Lung (tissue), 12 donors: ENCODE data around the gene ST6GALNAC3. TPM values are rescaled to one million over a fixed set of nuclear protein-coding genes. Genes with fewer than 3 reads are reported as not detected.

ENCODE experiments used
- ATAC-seq: fragments of 200-7000 bp; cut with Tn5 transposase; one replicate; pipeline ENCODE4 v1.9.1; 2020; ENCODE audit warnings: moderate number of reproducible peaks; ENCODE audit not compliant: insufficient read depth, low FRiP score
- DNase-seq, 3 donors: peaks; one replicate each; pipeline ENCODE4 v3.0.0-alpha.2; 2013 to 2017
- H3K27ac ChIP-seq, 2 donors: one replicate each; pipeline ENCODE4 v1.5.1; 2013; ENCODE audit warnings: mild to moderate bottlenecking in 2 of 2, moderate library complexity in 2 of 2, control low read depth in 1 of 2, inconsistent platforms in 1 of 2, low read depth in 1 of 2, low read length in 1 of 2
- H3K27me3 ChIP-seq, 3 donors: one replicate each; pipeline ENCODE4 v1.5.1; 2013; ENCODE audit warnings: low read length in 2 of 3; ENCODE audit not compliant: control insufficient read depth in 3 of 3, insufficient read depth in 3 of 3
- H3K36me3 ChIP-seq, 4 donors: one replicate each; pipeline ENCODE4 v1.5.1; 2013; ENCODE audit warnings: low read length in 4 of 4, mild to moderate bottlenecking in 1 of 4, moderate library complexity in 1 of 4; ENCODE audit not compliant: control insufficient read depth in 4 of 4, insufficient read depth in 4 of 4
- H3K4me1 ChIP-seq, 5 donors: one replicate each; pipeline ENCODE4 v1.5.1; 2013; ENCODE audit warnings: low read length in 5 of 5, mild to moderate bottlenecking in 2 of 5, moderate library complexity in 1 of 5; ENCODE audit not compliant: control insufficient read depth in 5 of 5, insufficient read depth in 5 of 5
- H3K4me3 ChIP-seq: one replicate; pipeline ENCODE4 v1.5.1; 2013; ENCODE audit warnings: mild to moderate bottlenecking, control low read depth, moderate library complexity
- H3K9ac ChIP-seq, 2 donors: one replicate each; pipeline ENCODE4 v1.5.1; 2013; ENCODE audit warnings: low read length in 2 of 2, control low read depth in 1 of 2; ENCODE audit not compliant: insufficient read depth in 1 of 2
- H3K9me3 ChIP-seq, 4 donors: one replicate each; pipeline ENCODE4 v1.5.1; 2013; ENCODE audit warnings: low read length in 3 of 4, mild to moderate bottlenecking in 1 of 4, moderate library complexity in 1 of 4; ENCODE audit not compliant: control insufficient read depth in 4 of 4, insufficient read depth in 3 of 4
- WGBS, 2 donors: extraction: QIAGEN DNeasy Blood & Tissue Kit; methylation state at CpG; one replicate each; pipeline ENCODE4 v1.1.7; 2013; 5-methylcytosine and 5-hydroxymethylcytosine counted together
- polyA plus RNA-seq, 2 donors: library from polyadenylated mRNA; stranded (reverse); fragments of 200-250 nt; gene quantifications; one replicate each; pipeline ENCODE4 v1.2.1, GENCODE V29; 2013
- total RNA-seq, 2 donors: library from RNA; depleted of rRNA in 1 of 2; stranded (reverse); fragments of >200 nt in 1 of 2; gene quantifications; one replicate each; pipeline ENCODE4 v1.2.1, GENCODE V29; 2014 to 2021
- TF ChIP-seq, protein P1 (sequence below): IDR thresholded peaks from 2 replicates; pipeline ENCODE4 v1.5.1; 2012; ENCODE audit warnings: mild to moderate bottlenecking; ENCODE audit errors: control extremely low read depth, extremely low read depth
- donor health status: control.
- donor health status: control.
- donor health status: Bipolar disorder and iron deficiency.
- donor health status: healthy.
- donor health status: DM: yes; HTN: yes; CAD: no.

Gene ST6GALNAC3
- total and polyA plus RNA-seq, 4 donors, result 2.7 to 17.9 (median 12.2) TPM

DNA sequence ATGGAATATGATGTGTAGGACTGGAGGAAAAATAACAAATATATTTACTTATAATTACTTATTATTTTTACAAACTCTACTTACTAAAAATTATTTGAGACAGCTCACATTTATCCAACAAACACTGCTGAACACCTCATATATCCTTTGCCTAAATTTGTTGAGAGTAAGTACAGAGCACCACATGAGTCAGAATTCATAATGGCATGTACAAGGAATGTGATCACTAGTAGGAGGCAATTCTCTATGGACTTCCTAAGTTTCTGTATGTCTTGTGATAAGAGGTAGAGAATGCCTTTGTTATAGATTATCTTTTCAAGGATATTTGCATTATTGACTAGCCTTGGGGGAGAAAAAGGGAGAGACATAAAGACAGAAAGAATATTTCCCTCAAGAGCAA, 8.2 kb upstream of the ST6GALNAC3 start:
- Histone ChIP-seq H3K27ac (no peak overlapping the region), H3K27me3 (no peaks in the 10 kb centered on the region), H3K4me1 (peaks cover 0 to 26% (median 9%) of the 10 kb centered on the region in 5 donors), H3K9me3 (no peaks in the 10 kb centered on the region), H3K36me3 (no peaks in the 10 kb centered on the region), H3K9ac (no peak overlapping the region), H3K4me3 (no peak overlapping the region)
- no peak for ATAC-seq
- DNase-seq, result no peak
- TF ChIP-seq, protein P1, sequence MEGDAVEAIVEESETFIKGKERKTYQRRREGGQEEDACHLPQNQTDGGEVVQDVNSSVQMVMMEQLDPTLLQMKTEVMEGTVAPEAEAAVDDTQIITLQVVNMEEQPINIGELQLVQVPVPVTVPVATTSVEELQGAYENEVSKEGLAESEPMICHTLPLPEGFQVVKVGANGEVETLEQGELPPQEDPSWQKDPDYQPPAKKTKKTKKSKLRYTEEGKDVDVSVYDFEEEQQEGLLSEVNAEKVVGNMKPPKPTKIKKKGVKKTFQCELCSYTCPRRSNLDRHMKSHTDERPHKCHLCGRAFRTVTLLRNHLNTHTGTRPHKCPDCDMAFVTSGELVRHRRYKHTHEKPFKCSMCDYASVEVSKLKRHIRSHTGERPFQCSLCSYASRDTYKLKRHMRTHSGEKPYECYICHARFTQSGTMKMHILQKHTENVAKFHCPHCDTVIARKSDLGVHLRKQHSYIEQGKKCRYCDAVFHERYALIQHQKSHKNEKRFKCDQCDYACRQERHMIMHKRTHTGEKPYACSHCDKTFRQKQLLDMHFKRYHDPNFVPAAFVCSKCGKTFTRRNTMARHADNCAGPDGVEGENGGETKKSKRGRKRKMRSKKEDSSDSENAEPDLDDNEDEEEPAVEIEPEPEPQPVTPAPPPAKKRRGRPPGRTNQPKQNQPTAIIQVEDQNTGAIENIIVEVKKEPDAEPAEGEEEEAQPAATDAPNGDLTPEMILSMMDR, result no peak

DNA sequence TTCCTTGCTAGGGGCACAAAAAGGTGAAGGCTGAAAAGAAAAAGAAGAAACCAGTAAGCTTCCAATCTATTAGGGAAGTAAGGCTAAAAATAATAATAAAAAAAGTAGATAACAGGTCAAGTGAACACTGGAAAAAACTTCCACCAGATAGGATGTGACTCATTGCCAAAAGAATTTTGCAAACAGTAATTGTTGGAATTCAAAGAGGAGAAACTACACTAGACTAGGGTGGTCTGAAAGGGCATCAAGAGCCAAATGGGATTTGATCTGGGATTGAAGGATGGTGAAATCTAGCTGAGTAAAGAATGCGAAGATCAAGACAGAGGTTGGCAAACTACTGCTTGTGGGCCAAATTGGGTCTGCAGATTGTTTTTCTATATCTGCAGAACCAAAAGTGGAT, 6.0 kb upstream of the ST6GALNAC3 start:
- no peaks in the 10 kb centered on the region for H3K36me3 ChIP-seq
- no peaks in the 10 kb centered on the region for H3K9me3 ChIP-seq
- no peak overlapping the region for H3K4me3 ChIP-seq
- peak overlapping the region in 1 of 2 donors; percentile 9 for H3K27ac ChIP-seq
- no peaks in the 10 kb centered on the region for H3K27me3 ChIP-seq
- no peak overlapping the region for H3K9ac ChIP-seq
- TF ChIP-seq, protein P1, result no peak
- peaks cover 0 to 26% (median 9%) of the 10 kb centered on the region in 5 donors for H3K4me1 ChIP-seq
- WGBS, 2 donors, result 88 to 93% methylated on average over 1 of the region's 1 CpG
- peak in 1 of 3 donors; percentile 54 for DNase-seq
- ATAC-seq, result no peak

DNA sequence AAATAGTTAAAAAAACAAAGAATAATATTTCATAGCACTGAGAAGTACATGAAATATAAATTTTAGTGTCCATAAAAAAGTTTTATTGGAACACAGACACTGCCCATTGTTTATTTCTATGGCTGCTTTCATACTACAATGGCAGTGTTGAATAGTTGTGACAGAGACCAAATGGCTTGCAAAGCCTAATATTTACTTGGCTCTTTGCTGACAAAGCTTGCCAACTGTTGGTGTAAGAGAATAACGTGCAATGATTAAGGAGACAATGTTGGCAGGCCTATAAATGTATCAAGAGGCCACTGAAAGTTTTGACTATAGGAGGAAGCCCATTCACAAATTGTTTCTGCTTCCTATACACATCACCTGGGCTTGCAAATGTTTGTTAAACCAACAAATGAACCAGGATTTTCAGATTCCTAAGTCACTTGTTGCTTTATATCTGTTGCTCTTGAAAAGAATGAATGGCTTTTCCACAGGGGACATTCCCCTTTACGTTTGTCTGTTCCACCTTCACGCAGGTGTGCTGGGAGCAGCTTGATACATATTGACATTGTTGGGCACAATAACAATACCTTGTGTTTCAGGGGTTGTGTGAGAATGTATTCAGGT, 5.5 kb upstream of the ST6GALNAC3 start:
- TF ChIP-seq, protein P1, result no peak
- Histone ChIP-seq H3K9me3 (no peaks in the 10 kb centered on the region), H3K4me1 (peaks cover 0 to 26% (median 9%) of the 10 kb centered on the region in 5 donors), H3K9ac (no peak overlapping the region), H3K27ac (no peak overlapping the region), H3K27me3 (no peaks in the 10 kb centered on the region), H3K36me3 (no peaks in the 10 kb centered on the region), H3K4me3 (no peak overlapping the region)
- 62 to 84% methylated on average over 3 of the region's 3 CpGs for WGBS, 2 donors
- ATAC-seq (no peak), DNase-seq (peak in 2 of 3 donors; percentile 78 to 81)

DNA sequence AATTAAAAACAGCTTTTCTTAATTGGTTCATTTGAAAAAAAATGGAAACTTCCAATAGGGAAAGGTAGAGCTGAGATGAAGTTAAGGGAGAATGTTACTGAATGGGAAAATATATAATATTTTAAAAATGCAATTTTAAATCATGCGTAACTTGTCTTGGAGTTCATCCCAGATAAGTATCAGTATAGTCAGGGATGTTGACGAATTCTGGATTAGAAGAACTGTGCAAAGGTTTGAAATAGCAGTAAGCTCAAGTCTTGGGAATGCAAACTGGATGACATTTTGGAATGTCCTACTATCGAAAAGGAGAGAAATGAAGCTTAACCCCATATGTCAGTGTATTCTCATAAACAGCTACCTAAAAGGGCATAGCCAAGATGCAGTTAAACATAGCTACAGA, 4.0 kb upstream of the ST6GALNAC3 start:
- Histone ChIP-seq H3K27me3 (no peaks in the 10 kb centered on the region), H3K9ac (no peak overlapping the region), H3K9me3 (no peaks in the 10 kb centered on the region), H3K36me3 (no peaks in the 10 kb centered on the region), H3K27ac (no peak overlapping the region), H3K4me3 (no peak overlapping the region), H3K4me1 (peaks cover 0 to 27% (median 9%) of the 10 kb centered on the region in 5 donors)
- DNase-seq, result no peak
- WGBS, 2 donors, result 92 to 97% methylated on average over 3 of the region's 3 CpGs
- no peak for ATAC-seq
- TF ChIP-seq, protein P1, result no peak
